Loucy (cell line): Measurements from ENCODE around the gene GNAO1.

Experiments
- H2AFZ ChIP-seq: fragments of 200-600 bp; sonication (generic); 2 replicates; pipeline ENCODE4 v1.6.0; 2016; ENCODE audit warnings: antibody characterized with exemption, mild to moderate bottlenecking, low read length, moderate library complexity
- H3F3A ChIP-seq: fragments of 200-600 bp; 2 replicates; pipeline ENCODE4 v1.6.0; 2016; ENCODE audit warnings: antibody characterized with exemption, low read depth, mild to moderate bottlenecking
- H3K27me3 ChIP-seq: fragments of 200-600 bp; sonication (generic); 2 replicates; pipeline ENCODE4 v1.6.1; 2014; ENCODE audit warnings: low read length, mild to moderate bottlenecking; ENCODE audit not compliant: insufficient read depth, poor library complexity, severe bottlenecking
- H3K36me3 ChIP-seq: fragments of 200-600 bp; sonication (generic); 2 replicates; pipeline ENCODE4 v1.6.1; 2016; ENCODE audit warnings: low read length; ENCODE audit not compliant: insufficient read depth
- H3K4me1 ChIP-seq: fragments of 200-600 bp; sonication (generic); 2 replicates; pipeline ENCODE4 v1.5.1; 2014; ENCODE audit warnings: low read length, mild to moderate bottlenecking; ENCODE audit not compliant: insufficient read depth, poor library complexity, severe bottlenecking
- H3K4me2 ChIP-seq: fragments of 200-600 bp; sonication (generic); 2 replicates; pipeline ENCODE4 v1.6.0; 2014; ENCODE audit warnings: antibody characterized with exemption, low read length, low read depth, mild to moderate bottlenecking; ENCODE audit not compliant: poor library complexity, severe bottlenecking
- H3K4me3 ChIP-seq: fragments of 200-600 bp; sonication (generic); 2 replicates; pipeline ENCODE4 v1.5.1; 2014; ENCODE audit warnings: low read length, mild to moderate bottlenecking, mixed read lengths; ENCODE audit not compliant: poor library complexity, severe bottlenecking
- H3K79me2 ChIP-seq: fragments of 200-600 bp; sonication (generic); 2 replicates; pipeline ENCODE4 v1.6.1; 2014; ENCODE audit warnings: low read length; ENCODE audit not compliant: insufficient read depth
- H3K9ac ChIP-seq: fragments of 200-600 bp; sonication (generic); 2 replicates; pipeline ENCODE4 v1.6.0; 2014; ENCODE audit warnings: mild to moderate bottlenecking, low read depth, low read length, moderate library complexity; ENCODE audit not compliant: poor library complexity, severe bottlenecking
- H3K9me2 ChIP-seq: fragments of 200-600 bp; sonication (generic); replicated peaks from 2 replicates; pipeline ENCODE4 v1.6.1; 2016; ENCODE audit warnings: low read depth, low read length, mixed read lengths
- H3K9me3 ChIP-seq: fragments of 200-600 bp; sonication (generic); 2 replicates; pipeline ENCODE4 v1.6.1; 2014; ENCODE audit warnings: mild to moderate bottlenecking, antibody characterized with exemption, low read length, low read depth; ENCODE audit not compliant: insufficient read depth
- H4K20me1 ChIP-seq: fragments of 200-600 bp; sonication (generic); 2 replicates; pipeline ENCODE4 v1.6.0; 2014; ENCODE audit warnings: antibody characterized with exemption, low read length, mild to moderate bottlenecking; ENCODE audit not compliant: insufficient read depth, poor library complexity, severe bottlenecking
- EZH2phosphoT487 ChIP-seq: fragments of 200-600 bp; IDR thresholded peaks from 2 replicates; pipeline ENCODE4 v1.6.1; 2018; ENCODE audit warnings: antibody characterized with exemption, mild to moderate bottlenecking, moderate library complexity, borderline replicate concordance
- TF ChIP-seq, protein P1 (sequence below): fragments of 200-600 bp; sonication (generic); conservative IDR thresholded peaks from 2 replicates; pipeline ENCODE4 v1.5.1; 2014; ENCODE audit warnings: mild to moderate bottlenecking, antibody characterized with exemption, low read length

GNAO1 gene

DNA sequence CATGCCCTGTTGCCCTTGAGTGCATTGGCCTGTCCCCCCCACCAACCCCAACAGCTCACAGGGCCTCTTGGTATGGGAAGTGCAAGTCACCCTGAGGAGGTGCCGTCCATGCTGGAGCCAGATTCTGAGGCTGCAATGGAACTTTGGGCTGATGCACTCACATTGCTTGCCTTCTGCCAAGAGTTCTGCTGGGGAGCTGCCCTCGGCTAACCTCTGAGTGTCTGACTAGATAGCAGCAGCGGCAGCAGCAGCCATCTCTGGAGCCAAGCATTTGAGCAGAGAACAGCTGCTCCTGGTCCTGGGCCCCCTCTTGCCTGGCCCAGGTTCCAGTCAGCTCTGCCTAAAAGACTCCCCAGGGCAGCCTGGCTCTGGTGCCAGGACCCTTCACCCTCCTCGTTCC is 61.5 kb downstream of the GNAO1 start:
- no peak overlapping the region for H2AFZ ChIP-seq
- H3K27me3 ChIP-seq = no peaks in the 10 kb centered on the region
- no peaks in the 10 kb centered on the region for H4K20me1 ChIP-seq
- H3K36me3 ChIP-seq = no peaks in the 10 kb centered on the region
- H3K9ac ChIP-seq = no peak overlapping the region
- H3K79me2 ChIP-seq = no peaks in the 10 kb centered on the region
- no peak overlapping the region for H3K4me2 ChIP-seq
- no peak for TF ChIP-seq EZH2phosphoT487
- TF ChIP-seq, protein P1, sequence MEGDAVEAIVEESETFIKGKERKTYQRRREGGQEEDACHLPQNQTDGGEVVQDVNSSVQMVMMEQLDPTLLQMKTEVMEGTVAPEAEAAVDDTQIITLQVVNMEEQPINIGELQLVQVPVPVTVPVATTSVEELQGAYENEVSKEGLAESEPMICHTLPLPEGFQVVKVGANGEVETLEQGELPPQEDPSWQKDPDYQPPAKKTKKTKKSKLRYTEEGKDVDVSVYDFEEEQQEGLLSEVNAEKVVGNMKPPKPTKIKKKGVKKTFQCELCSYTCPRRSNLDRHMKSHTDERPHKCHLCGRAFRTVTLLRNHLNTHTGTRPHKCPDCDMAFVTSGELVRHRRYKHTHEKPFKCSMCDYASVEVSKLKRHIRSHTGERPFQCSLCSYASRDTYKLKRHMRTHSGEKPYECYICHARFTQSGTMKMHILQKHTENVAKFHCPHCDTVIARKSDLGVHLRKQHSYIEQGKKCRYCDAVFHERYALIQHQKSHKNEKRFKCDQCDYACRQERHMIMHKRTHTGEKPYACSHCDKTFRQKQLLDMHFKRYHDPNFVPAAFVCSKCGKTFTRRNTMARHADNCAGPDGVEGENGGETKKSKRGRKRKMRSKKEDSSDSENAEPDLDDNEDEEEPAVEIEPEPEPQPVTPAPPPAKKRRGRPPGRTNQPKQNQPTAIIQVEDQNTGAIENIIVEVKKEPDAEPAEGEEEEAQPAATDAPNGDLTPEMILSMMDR = no peak
- H3K9me2 ChIP-seq = no peaks in the 10 kb centered on the region
- no peak overlapping the region for H3K4me3 ChIP-seq
- H3K9me3 ChIP-seq = no peaks in the 10 kb centered on the region
- no peaks in the 10 kb centered on the region for H3F3A ChIP-seq
- H3K4me1 ChIP-seq = peaks cover 6% of the 10 kb centered on the region

DNA sequence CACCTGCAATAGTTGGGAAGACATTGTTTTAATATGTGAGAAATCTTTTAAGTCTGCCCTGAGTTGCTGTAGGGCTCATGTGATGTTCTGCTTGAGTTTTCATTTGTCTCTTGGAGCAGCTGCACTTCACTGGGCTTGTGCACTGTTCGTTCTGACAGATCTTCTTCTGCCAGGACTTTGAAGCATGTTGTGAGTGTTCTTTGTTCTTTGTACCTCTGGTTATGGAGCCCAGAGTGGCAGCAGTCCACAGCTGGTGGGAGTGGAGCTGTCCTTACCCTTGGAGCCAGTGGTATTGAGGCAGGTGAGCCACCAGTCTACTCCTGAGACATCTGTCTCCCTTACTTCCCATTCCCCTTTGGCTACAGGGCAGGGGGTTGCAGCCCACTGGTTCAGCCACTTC is 64.6 kb downstream of the GNAO1 start:
- no peak overlapping the region for H3K9ac ChIP-seq
- no peaks in the 10 kb centered on the region for H3K36me3 ChIP-seq
- H3K9me3 ChIP-seq = no peaks in the 10 kb centered on the region
- TF ChIP-seq EZH2phosphoT487 = no peak
- TF ChIP-seq, protein P1 = no peak
- no peak overlapping the region for H2AFZ ChIP-seq
- no peaks in the 10 kb centered on the region for H3K9me2 ChIP-seq
- H3F3A ChIP-seq = no peaks in the 10 kb centered on the region
- no peaks in the 10 kb centered on the region for H4K20me1 ChIP-seq
- H3K4me1 ChIP-seq = peaks cover 6% of the 10 kb centered on the region
- no peaks in the 10 kb centered on the region for H3K79me2 ChIP-seq
- H3K4me3 ChIP-seq = no peak overlapping the region
- H3K27me3 ChIP-seq = no peaks in the 10 kb centered on the region
- no peak overlapping the region for H3K4me2 ChIP-seq

DNA sequence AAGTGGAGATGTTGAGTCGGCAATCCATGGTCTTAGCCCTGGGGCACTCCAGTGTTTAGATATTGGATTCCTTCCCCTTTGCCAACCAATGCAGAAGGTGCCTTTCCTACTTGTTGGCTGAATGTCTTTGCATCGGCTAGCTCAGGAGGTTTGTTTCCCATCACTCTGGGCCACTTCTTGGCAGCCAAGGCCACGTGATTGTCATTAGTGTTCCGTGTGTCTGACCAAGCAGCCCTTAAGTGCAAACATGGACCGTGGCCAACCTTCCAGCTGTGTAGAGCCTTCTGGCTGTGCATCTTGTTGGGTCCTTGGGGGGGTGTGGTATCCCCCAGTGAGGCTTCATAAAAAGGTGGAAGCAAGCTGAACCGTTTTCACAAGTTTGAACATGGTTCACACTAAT is 66.0 kb downstream of the GNAO1 start:
- Histone ChIP-seq H3K4me2 (no peak overlapping the region), H3K9me3 (no peaks in the 10 kb centered on the region), H3K79me2 (no peaks in the 10 kb centered on the region), H3K36me3 (no peaks in the 10 kb centered on the region), H3K27me3 (no peaks in the 10 kb centered on the region), H3F3A (no peaks in the 10 kb centered on the region), H3K4me1 (peaks cover 18% of the 10 kb centered on the region), H3K9me2 (no peaks in the 10 kb centered on the region), H3K4me3 (no peak overlapping the region), H4K20me1 (no peaks in the 10 kb centered on the region), H3K9ac (no peak overlapping the region), H2AFZ (no peak overlapping the region)
- no peak for TF ChIP-seq EZH2phosphoT487
- TF ChIP-seq, protein P1 = no peak
